Endothelial cell of umbilical vein (primary cell): ENCODE measurements around the gene INPP5F. TPM values are rescaled to one million over a fixed set of nuclear protein-coding genes. Genes with fewer than 3 reads are reported as not detected.

Experiments used
- BruUV-seq: library from RNA; stranded (reverse); fragments of 400-500 nt; replicated peaks from 2 replicates; lab custom pipeline; 2021; lab: Mats Ljungman, UMichigan
- CTCF ChIA-PET: fragments of 300-600, 350-600 bp; sonication (Branson Sonifier 250); formaldehyde crosslinking; loops from one replicate; lab custom pipeline; 2021; ENCODE audit warnings: antibody characterized with exemption, inconsistent platforms; lab: Charles Lee
- POLR2A ChIA-PET: fragments of 300-600, 350-600 bp; sonication (Branson Sonifier 250); formaldehyde crosslinking; loops from one replicate; lab custom pipeline; 2021; ENCODE audit warnings: antibody characterized with exemption, inconsistent platforms; lab: Charles Lee
- DNase-seq: peaks from one replicate; pipeline ENCODE4 v3.0.0-alpha.2; 2011; ENCODE audit warnings: low read depth, low spot score
- FAIRE-seq: peaks from 2 replicates; lab custom pipeline; 2011; peaks lifted over from hg19 to GRCh38; lab: Jason Lieb, UNC
- H2AFZ ChIP-seq: 2 replicates; pipeline ENCODE4 v1.6.0; 2012; ENCODE audit warnings: low read depth, low read length, control low read depth, inconsistent platforms
- H3K27ac ChIP-seq: 2 replicates; pipeline ENCODE4 v1.5.1; 2011; ENCODE audit warnings: low read depth, mild to moderate bottlenecking, control low read depth, low read length, moderate library complexity; ENCODE audit not compliant: insufficient read depth
- H3K27me3 ChIP-seq, 2 experiments: 2 replicates each; pipeline versions ENCODE4 v1.6.0 to v1.6.1; 2011; ENCODE audit warnings: low read length in 2 of 2, mixed read lengths in 1 of 2; ENCODE audit not compliant: control insufficient read depth in 2 of 2, insufficient read depth in 2 of 2
- H3K36me3 ChIP-seq, 2 experiments: 2 replicates in 1 of 2; 3 replicates in 1 of 2; pipeline ENCODE4 v1.5.1; 2011; ENCODE audit warnings: low read length in 2 of 2, mild to moderate bottlenecking in 1 of 2, moderate library complexity in 1 of 2; ENCODE audit not compliant: control insufficient read depth in 2 of 2, insufficient read depth in 2 of 2; ENCODE audit errors: extremely low read depth in 1 of 2
- H3K4me1 ChIP-seq: 3 replicates; pipeline ENCODE4 v1.5.1; 2011; ENCODE audit warnings: mild to moderate bottlenecking, low read length; ENCODE audit not compliant: control insufficient read depth, insufficient read depth; ENCODE audit errors: extremely low read depth
- H3K4me2 ChIP-seq: 2 replicates; pipeline ENCODE4 v1.6.1; 2011; ENCODE audit warnings: low read length, control low read depth, mixed read lengths; ENCODE audit not compliant: insufficient read depth
- H3K4me3 ChIP-seq, 3 experiments: fragments of 200-600 bp in 1 of 3; sonication (generic), shearing (Covaris generic) in 1 of 3; replicated peaks in 1 of 3; 2 replicates each; pipeline ENCODE4 v1.5.1; 2011 to 2016; ENCODE audit warnings: control low read depth in 3 of 3, low read length in 3 of 3, mild to moderate bottlenecking in 2 of 3, inconsistent platforms in 1 of 3, low read depth in 1 of 3, moderate library complexity in 1 of 3; ENCODE audit not compliant: insufficient read depth in 1 of 3
- H3K79me2 ChIP-seq: 2 replicates; pipeline ENCODE4 v1.6.0; 2012; ENCODE audit warnings: low read length, inconsistent platforms; ENCODE audit not compliant: control insufficient read depth, insufficient read depth
- H3K9ac ChIP-seq: replicated peaks from 2 replicates; pipeline ENCODE3; 2011; ENCODE audit warnings: low read length, control low read depth; ENCODE audit not compliant: insufficient read depth; ENCODE audit errors: extremely low read depth
- H3K9me1 ChIP-seq: replicated peaks from 3 replicates; pipeline ENCODE4 v1.6.0; 2011; ENCODE audit warnings: mild to moderate bottlenecking, low read length; ENCODE audit not compliant: control insufficient read depth, insufficient read depth; ENCODE audit errors: extremely low read depth
- H3K9me3 ChIP-seq: replicated peaks from 2 replicates; pipeline ENCODE4 v1.5.1; 2012; ENCODE audit warnings: low read length, inconsistent platforms; ENCODE audit not compliant: control insufficient read depth, insufficient read depth
- H4K20me1 ChIP-seq: replicated peaks from 2 replicates; pipeline ENCODE3; 2011; ENCODE audit warnings: mild to moderate bottlenecking, low read length; ENCODE audit not compliant: control insufficient read depth, insufficient read depth; ENCODE audit errors: extremely low read depth
- EZH2 ChIP-seq: IDR thresholded peaks from 2 replicates; pipeline ENCODE4 v1.6.1; 2012; ENCODE audit warnings: borderline replicate concordance, low read depth, mild to moderate bottlenecking, moderate library complexity, low read length, inconsistent platforms; ENCODE audit not compliant: severe bottlenecking
- FOS ChIP-seq: IDR thresholded peaks from 2 replicates; pipeline ENCODE4 v1.6.1; 2011; ENCODE audit warnings: mild to moderate bottlenecking, low read length, moderate library complexity, borderline replicate concordance; ENCODE audit not compliant: insufficient read depth
- GATA2 ChIP-seq: IDR thresholded peaks from 2 replicates; pipeline ENCODE4 v1.7.0; 2011; ENCODE audit warnings: low read depth, mild to moderate bottlenecking, moderate library complexity, mixed read lengths, low read length; ENCODE audit not compliant: insufficient read length, insufficient read depth
- JUN ChIP-seq: IDR thresholded peaks from 2 replicates; pipeline ENCODE4 v1.6.1; 2011; ENCODE audit warnings: borderline replicate concordance, low read depth; ENCODE audit not compliant: insufficient read length, insufficient read depth
- MYC ChIP-seq: IDR thresholded peaks from one replicate; pipeline ENCODE4 v1.6.1; 2011; ENCODE audit warnings: mild to moderate bottlenecking, low read depth, low read length
- POLR2A ChIP-seq: IDR thresholded peaks from 2 replicates; pipeline ENCODE4 v1.6.1; 2012; ENCODE audit warnings: low read depth, mild to moderate bottlenecking, control low read depth, low read length
- POLR2AphosphoS5 ChIP-seq: IDR thresholded peaks from 2 replicates; pipeline ENCODE4 v1.6.1; 2012; ENCODE audit warnings: low read depth, mild to moderate bottlenecking, control low read depth, low read length, moderate library complexity; ENCODE audit not compliant: insufficient read depth
- dilution Hi-C: fragments of 300-500 bp; cut with MboI; formaldehyde crosslinking; loops from one replicate; pipeline ENCODE4 v1.15.0; 2019; ENCODE audit warnings: low sequenced_read_pairs; ENCODE audit not compliant: extremely low pct_ligation_motif_present
- intact Hi-C: fragments of 100-400 bp; cut with micrococcal nuclease; formaldehyde crosslinking; loops from one replicate; pipeline ENCODE4 v1.10.0; 2022
- polyA plus RNA-seq, 4 experiments: library from polyadenylated mRNA; depleted of rRNA in 3 of 4; stranded (reverse) in 3 of 4; unstranded in 1 of 4; fragments of >200 nt; gene quantifications; 2 replicates each; pipeline versions ENCODE4 v1.2.1 to v1.2.3, GENCODE V29; 2011 to 2012; ENCODE audit warnings: missing spikeins in 1 of 4
- total RNA-seq: library from RNA; stranded (reverse); gene quantifications from 2 replicates; pipeline ENCODE4 v1.2.3, GENCODE V29; 2021
- TF ChIP-seq, protein P1 (sequence below), 2 donors: IDR thresholded peaks; 1 replicate in 1 of 2; 2 replicates in 1 of 2; pipeline ENCODE4 v1.5.1; 2011; ENCODE audit warnings: low read length in 2 of 2, mild to moderate bottlenecking in 2 of 2, moderate library complexity in 2 of 2, control low read depth in 1 of 2, inconsistent platforms in 1 of 2, low read depth in 1 of 2; ENCODE audit not compliant: insufficient read depth in 1 of 2; ENCODE audit errors: extremely low read depth in 1 of 2
- TF ChIP-seq, protein P2 (sequence below): IDR thresholded peaks from 2 replicates; pipeline ENCODE4 v1.6.1; 2011; ENCODE audit not compliant: insufficient read depth, insufficient read length

Gene INPP5F
- total and polyA plus RNA-seq, 2 donors (not counting 3 experiments of a cell fraction or from before 2014, with no cell fraction given) = 6.1 to 20.3 TPM

DNA sequence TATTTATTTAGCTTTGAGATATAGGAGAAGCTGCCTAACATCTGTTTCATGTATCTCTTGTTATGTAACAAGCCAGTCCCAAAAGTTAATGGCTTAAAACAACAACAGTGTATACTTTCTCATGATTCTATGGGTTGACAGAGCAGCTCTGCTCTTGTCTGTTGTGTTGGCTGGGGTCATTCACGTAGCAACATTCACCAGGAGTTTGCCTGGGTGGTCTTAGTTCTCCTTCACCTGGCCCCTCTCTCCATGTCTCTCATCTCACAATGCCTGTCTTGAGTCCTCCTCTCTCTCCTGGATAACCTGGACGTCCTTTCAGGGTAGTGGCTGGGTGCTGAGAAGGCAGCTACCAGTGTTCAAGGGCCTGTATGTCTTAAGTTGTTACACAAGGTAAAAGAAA is 27.5 kb downstream of the INPP5F start:
- ChIA-PET POLR2A (no interaction called here), CTCF (interaction anchor here (0.8 to 8.3 kb wide), 4 partner anchors 8 to 106 kb away, joined by 3 to 280 read pairs (median 4); no protein-coding TSS in a partner anchor)
- TF ChIP-seq EZH2 (no peak), POLR2AphosphoS5 (no peak), JUN (no peak), FOS (no peak), MYC (no peak), POLR2A (no peak), GATA2 (no peak)
- TF ChIP-seq, protein P1, sequence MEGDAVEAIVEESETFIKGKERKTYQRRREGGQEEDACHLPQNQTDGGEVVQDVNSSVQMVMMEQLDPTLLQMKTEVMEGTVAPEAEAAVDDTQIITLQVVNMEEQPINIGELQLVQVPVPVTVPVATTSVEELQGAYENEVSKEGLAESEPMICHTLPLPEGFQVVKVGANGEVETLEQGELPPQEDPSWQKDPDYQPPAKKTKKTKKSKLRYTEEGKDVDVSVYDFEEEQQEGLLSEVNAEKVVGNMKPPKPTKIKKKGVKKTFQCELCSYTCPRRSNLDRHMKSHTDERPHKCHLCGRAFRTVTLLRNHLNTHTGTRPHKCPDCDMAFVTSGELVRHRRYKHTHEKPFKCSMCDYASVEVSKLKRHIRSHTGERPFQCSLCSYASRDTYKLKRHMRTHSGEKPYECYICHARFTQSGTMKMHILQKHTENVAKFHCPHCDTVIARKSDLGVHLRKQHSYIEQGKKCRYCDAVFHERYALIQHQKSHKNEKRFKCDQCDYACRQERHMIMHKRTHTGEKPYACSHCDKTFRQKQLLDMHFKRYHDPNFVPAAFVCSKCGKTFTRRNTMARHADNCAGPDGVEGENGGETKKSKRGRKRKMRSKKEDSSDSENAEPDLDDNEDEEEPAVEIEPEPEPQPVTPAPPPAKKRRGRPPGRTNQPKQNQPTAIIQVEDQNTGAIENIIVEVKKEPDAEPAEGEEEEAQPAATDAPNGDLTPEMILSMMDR (IDR thresholded peaks at IDR 0.05; ENCODE audit: extremely low read depth in 1 of 2, insufficient read depth in 1 of 2, low read depth in 1 of 2, low read length in 2 of 2) = no peak
- TF ChIP-seq, protein P2, sequence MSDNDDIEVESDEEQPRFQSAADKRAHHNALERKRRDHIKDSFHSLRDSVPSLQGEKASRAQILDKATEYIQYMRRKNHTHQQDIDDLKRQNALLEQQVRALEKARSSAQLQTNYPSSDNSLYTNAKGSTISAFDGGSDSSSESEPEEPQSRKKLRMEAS = no peak
- H3K4me3 ChIP-seq = no peak overlapping the region
- H3K9me3 ChIP-seq = no peaks in the 10 kb centered on the region
- FAIRE-seq (no peak), DNase-seq (no peak)
- H3K27me3 ChIP-seq = no peaks in the 10 kb centered on the region
- peaks cover 8% of the 10 kb centered on the region for H3K4me1 ChIP-seq
- H3K79me2 ChIP-seq = peaks cover 12% of the 10 kb centered on the region
- no peak overlapping the region for H3K27ac ChIP-seq
- H2AFZ ChIP-seq = no peak overlapping the region
- H3K9ac ChIP-seq = no peak overlapping the region
- H3K9me1 ChIP-seq = no peaks in the 10 kb centered on the region
- intact Hi-C loops = loop anchor here (1.0 kb wide), 1 partner anchor 8 kb away; no protein-coding TSS in a partner anchor
- H3K36me3 ChIP-seq = no peaks in the 10 kb centered on the region
- H4K20me1 ChIP-seq = no peaks in the 10 kb centered on the region
- H3K4me2 ChIP-seq = no peak overlapping the region
- no TSS peak for BruUV-seq
- dilution Hi-C loops = no loop called here
